Ovary (tissue), 3 donors: Measurements from ENCODE around the gene CADPS.

Experiments used
- EP300 ChIP-seq: sonication (generic); formaldehyde crosslinking; IDR thresholded peaks from one replicate; pipeline ENCODE4 v1.6.1; 2017; ENCODE audit warnings: antibody characterized with exemption
- POLR2A ChIP-seq: fragments of 450-650 bp; IDR thresholded peaks from one replicate; pipeline ENCODE4 v1.6.1; 2017; ENCODE audit warnings: antibody characterized with exemption, mild to moderate bottlenecking, moderate library complexity
- TF ChIP-seq, protein P1 (sequence below), 3 donors: fragments of 450-650 bp in 2 of 3; fragments of 200-600 bp in 1 of 3; IDR thresholded peaks; one replicate each; pipeline versions ENCODE4 v1.5.1 to v1.8.0; 2016 to 2022; ENCODE audit warnings: antibody characterized with exemption in 3 of 3, mild to moderate bottlenecking in 1 of 3
- donor health status: DM: no; HTN: no; CAD: no.

DNA sequence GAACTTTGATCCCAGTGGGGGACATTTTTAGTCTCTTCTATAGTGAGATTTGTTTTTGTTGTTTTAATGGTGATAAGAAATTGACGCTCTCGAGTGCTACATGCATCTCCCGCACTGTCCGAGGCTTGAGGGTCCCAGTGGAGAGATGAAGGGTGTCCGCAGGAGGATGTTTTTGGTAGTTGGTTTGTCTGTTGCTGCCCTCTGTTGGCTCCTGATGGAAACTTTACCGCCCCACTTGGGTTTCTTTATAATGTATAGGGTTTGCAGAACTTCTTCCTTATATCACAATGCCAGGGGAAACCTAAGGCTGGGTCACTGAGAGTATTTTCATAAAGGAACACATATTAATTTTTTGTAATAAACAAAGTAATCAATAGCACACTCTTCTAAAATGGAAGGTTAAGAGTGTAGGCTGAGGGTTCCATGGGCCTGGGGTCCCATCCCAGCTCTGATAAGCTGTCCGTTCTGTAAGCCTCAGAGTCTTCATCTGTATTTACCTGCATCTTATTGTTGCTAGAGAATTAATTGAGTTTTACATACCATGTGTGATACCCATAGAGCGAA is 316.6 kb downstream of the CADPS start:
- TF ChIP-seq POLR2A (no peak), EP300 (no peak)
- TF ChIP-seq, protein P1, sequence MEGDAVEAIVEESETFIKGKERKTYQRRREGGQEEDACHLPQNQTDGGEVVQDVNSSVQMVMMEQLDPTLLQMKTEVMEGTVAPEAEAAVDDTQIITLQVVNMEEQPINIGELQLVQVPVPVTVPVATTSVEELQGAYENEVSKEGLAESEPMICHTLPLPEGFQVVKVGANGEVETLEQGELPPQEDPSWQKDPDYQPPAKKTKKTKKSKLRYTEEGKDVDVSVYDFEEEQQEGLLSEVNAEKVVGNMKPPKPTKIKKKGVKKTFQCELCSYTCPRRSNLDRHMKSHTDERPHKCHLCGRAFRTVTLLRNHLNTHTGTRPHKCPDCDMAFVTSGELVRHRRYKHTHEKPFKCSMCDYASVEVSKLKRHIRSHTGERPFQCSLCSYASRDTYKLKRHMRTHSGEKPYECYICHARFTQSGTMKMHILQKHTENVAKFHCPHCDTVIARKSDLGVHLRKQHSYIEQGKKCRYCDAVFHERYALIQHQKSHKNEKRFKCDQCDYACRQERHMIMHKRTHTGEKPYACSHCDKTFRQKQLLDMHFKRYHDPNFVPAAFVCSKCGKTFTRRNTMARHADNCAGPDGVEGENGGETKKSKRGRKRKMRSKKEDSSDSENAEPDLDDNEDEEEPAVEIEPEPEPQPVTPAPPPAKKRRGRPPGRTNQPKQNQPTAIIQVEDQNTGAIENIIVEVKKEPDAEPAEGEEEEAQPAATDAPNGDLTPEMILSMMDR (IDR thresholded peaks at IDR 0.05): no peak
